Measurements from ENCODE around the gene FHAD1.

FHAD1 gene

GRCh38 chr1:15332952-15333715 is 86.1 kb downstream of the FHAD1 start:
- Histone ChIP-seq H3K27me3 (replicated peaks; ENCODE audit: insufficient read depth, low read length) (0 out of 2 replicates have a peak, but pooled peaks cover 4% of the 10 kb centered on the region), H3K9ac (ENCODE audit: low read length) (no peak overlapping the region), H3K4me3 (ENCODE audit: low read length) (no peak overlapping the region), H2AFZ (ENCODE audit: low read length) (no peak overlapping the region), H3K27ac (ENCODE audit: low read length) (no peak overlapping the region), H3K9me3 (replicated peaks; ENCODE audit: insufficient read depth, low read length) (no peaks in the 10 kb centered on the region), H3K36me3 (replicated peaks; ENCODE audit: insufficient read depth, low read length) (no peaks in the 10 kb centered on the region), H3K79me2 (ENCODE audit: low read length) (no peaks in the 10 kb centered on the region), H3K4me2 (ENCODE audit: low read depth, low read length) (no peak overlapping the region), H3K4me1 (ENCODE audit: low read length) (no peaks in the 10 kb centered on the region), H4K20me1 (ENCODE audit: insufficient read depth, low read length) (no peaks in the 10 kb centered on the region), H3K9me2 (replicated peaks; ENCODE audit: insufficient read depth, low read length) (no peaks in the 10 kb centered on the region), H3F3A (ENCODE audit: insufficient read depth, low read length) (no peaks in the 10 kb centered on the region)
- DNase-seq, result no peak
- TF ChIP-seq EZH2phosphoT487 (IDR thresholded peaks at IDR 0.05; ENCODE audit: low read length), result no peak
- no peak for TF ChIP-seq EZH2 (optimal IDR thresholded peaks at IDR 0.05; ENCODE audit: low read depth, low read length)
- TF ChIP-seq CTCF (IDR thresholded peaks at IDR 0.05; ENCODE audit: low read length), result no peak

DNA sequence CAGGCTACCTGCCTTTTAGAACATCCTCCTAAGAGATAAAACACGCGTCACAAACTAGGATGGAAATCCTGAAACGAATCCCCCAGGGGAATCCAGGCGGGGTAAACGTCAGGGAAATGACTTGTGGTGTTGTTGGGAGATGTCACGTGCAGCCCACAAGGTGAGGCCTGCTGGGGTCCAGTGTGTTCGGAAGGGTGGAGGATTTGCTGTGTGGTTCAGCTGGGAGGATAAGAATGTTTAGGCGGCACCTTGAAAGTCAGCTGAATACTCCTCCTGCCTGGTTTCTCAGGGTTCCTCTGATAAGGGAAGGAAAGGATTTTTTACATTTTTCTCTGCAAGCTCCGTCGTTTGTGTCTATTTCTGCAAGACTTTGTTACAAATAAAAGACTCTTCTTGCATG is 88.0 kb downstream of the FHAD1 start:
- Histone ChIP-seq H3K27me3 (replicated peaks; ENCODE audit: insufficient read depth, low read length) (0 out of 2 replicates have a peak, but pooled peaks cover 4% of the 10 kb centered on the region), H3K9me3 (replicated peaks; ENCODE audit: insufficient read depth, low read length) (no peaks in the 10 kb centered on the region)

DNA sequence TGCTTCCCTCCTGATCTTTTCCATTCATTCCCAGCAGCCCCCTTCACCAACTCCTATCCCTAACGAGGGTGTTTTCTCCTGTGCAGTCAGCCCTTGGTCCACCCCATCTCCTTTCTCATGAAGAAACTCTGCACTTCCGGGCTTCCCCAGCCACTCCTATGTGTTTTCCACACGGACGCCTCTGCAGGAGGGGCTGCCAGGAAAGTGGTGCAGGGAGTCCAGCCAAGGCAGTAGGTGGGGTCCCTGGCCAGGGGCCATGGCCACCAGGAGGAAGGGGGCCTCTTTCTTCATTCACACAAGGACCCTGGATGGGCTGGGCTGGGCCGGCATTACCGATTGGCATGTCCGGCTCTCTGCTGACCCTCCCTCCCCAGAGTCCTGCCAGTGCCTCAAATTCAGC is 89.8 kb downstream of the FHAD1 start:
- DNase-seq, result no peak
- H4K20me1 ChIP-seq (ENCODE audit: insufficient read depth, low read length), result no peaks in the 10 kb centered on the region
- H3K9ac ChIP-seq (ENCODE audit: low read length), result no peak overlapping the region
- no peak overlapping the region for H3K4me2 ChIP-seq (ENCODE audit: low read depth, low read length)
- H3F3A ChIP-seq (ENCODE audit: insufficient read depth, low read length), result no peaks in the 10 kb centered on the region
- no peaks in the 10 kb centered on the region for H3K4me1 ChIP-seq (ENCODE audit: low read length)
- no peak overlapping the region for H3K4me3 ChIP-seq (ENCODE audit: low read length)
- no peaks in the 10 kb centered on the region for H3K79me2 ChIP-seq (ENCODE audit: low read length)
- H3K36me3 ChIP-seq (replicated peaks; ENCODE audit: insufficient read depth, low read length), result no peaks in the 10 kb centered on the region
- no peak overlapping the region for H2AFZ ChIP-seq (ENCODE audit: low read length)
- TF ChIP-seq EZH2 (optimal IDR thresholded peaks at IDR 0.05; ENCODE audit: low read depth, low read length), result no peak
- H3K27ac ChIP-seq (ENCODE audit: low read length), result no peak overlapping the region
- H3K27me3 ChIP-seq (replicated peaks; ENCODE audit: insufficient read depth, low read length), result 0 out of 2 replicates have a peak, but pooled peaks cover 4% of the 10 kb centered on the region
- no peaks in the 10 kb centered on the region for H3K9me3 ChIP-seq (replicated peaks; ENCODE audit: insufficient read depth, low read length)
- H3K9me2 ChIP-seq (replicated peaks; ENCODE audit: insufficient read depth, low read length), result no peaks in the 10 kb centered on the region

More for the DNA sequence above, 88.0 kb downstream of the FHAD1 start:
- Histone ChIP-seq H3K4me3 (ENCODE audit: low read length) (no peak overlapping the region), H3K4me1 (ENCODE audit: low read length) (no peaks in the 10 kb centered on the region), H3K27ac (ENCODE audit: low read length) (no peak overlapping the region), H4K20me1 (ENCODE audit: insufficient read depth, low read length) (no peaks in the 10 kb centered on the region), H3K9ac (ENCODE audit: low read length) (no peak overlapping the region), H3K4me2 (ENCODE audit: low read depth, low read length) (no peak overlapping the region), H3K36me3 (replicated peaks; ENCODE audit: insufficient read depth, low read length) (no peaks in the 10 kb centered on the region), H3K9me2 (replicated peaks; ENCODE audit: insufficient read depth, low read length) (no peaks in the 10 kb centered on the region), H3F3A (ENCODE audit: insufficient read depth, low read length) (no peaks in the 10 kb centered on the region), H2AFZ (ENCODE audit: low read length) (no peak overlapping the region), H3K79me2 (ENCODE audit: low read length) (no peaks in the 10 kb centered on the region)
- TF ChIP-seq CTCF (IDR thresholded peaks at IDR 0.05; ENCODE audit: low read length) (no peak), EZH2 (optimal IDR thresholded peaks at IDR 0.05; ENCODE audit: low read depth, low read length) (no peak), EZH2phosphoT487 (IDR thresholded peaks at IDR 0.05; ENCODE audit: low read length) (no peak)
- no peak for DNase-seq

Measured in MM.1S (cell line).